Measurements from ENCODE around the gene RBM44.

- TF ChIP-seq CTCF (IDR thresholded peaks at IDR 0.05 in 4 of 5, conservative IDR thresholded peaks at IDR 0.05 in 1 of 5) (no peak), POLR2A (IDR thresholded peaks at IDR 0.05) (no peak)
Measured at GRCh38 chr2:237862528-237862895, 63.9 kb downstream of the RBM44 start.

Measured in gastrocnemius medialis (tissue), 4 donors.